ENCODE measurements around the gene MX1. TPM values are rescaled to one million over a fixed set of nuclear protein-coding genes. Genes with fewer than 3 reads are reported as not detected.
"Not testable (repeated sequence)": the region's sequence is repeated elsewhere in the genome, so short reads cannot be mapped to it uniquely, and the experiment has no call there.

The MX1 gene
- total RNA-seq, 2 experiments from 2014 or later = 609 to 666 TPM

- DNase-seq; H3K27me3 Mint-ChIP-seq; ATAC-seq (ENCODE audit: low read depth); H3K4me3 Mint-ChIP-seq: not testable (repeated sequence)
- H3K9me3 Mint-ChIP-seq = peaks cover 27% of the 10 kb centered on the region
- H3K27ac Mint-ChIP-seq = peak overlapping the region; percentile 37
- peaks cover 36% of the 10 kb centered on the region for H3K4me1 Mint-ChIP-seq
- H3K36me3 Mint-ChIP-seq = peaks cover 33% of the 10 kb centered on the region
- POLR2A ChIA-PET = interaction anchor here (0.6 to 3.3 kb wide), 6 partner anchors 9 to 270 kb away, joined by 3 to 32 read pairs (median 4); partner anchors contain the start of gene MX1
Observed at GRCh38 chr21:41417505-41417904, 8.5 kb upstream of the MX1 start.

- Mint-ChIP-seq H3K4me1 (peaks cover 41% of the 10 kb centered on the region), H3K27ac (peak overlapping the region; percentile 98), H3K36me3 (peaks cover 27% of the 10 kb centered on the region), H3K4me3 (no peak overlapping the region), H3K27me3 (no peaks in the 10 kb centered on the region), H3K9me3 (peaks cover 21% of the 10 kb centered on the region)
- no peak for ATAC-seq (ENCODE audit: low read depth)
- no peak for DNase-seq
- POLR2A ChIA-PET = interaction anchor here (0.7 to 3.3 kb wide), 8 partner anchors 8 to 57 kb away, joined by 3 to 33 read pairs (median 4); partner anchors contain the start of genes MX1 and MX2
Observed at GRCh38 chr21:41418393-41418792, 7.6 kb upstream of the MX1 start.

GRCh38 chr21:41418956-41419680 lies 6.9 kb upstream of the MX1 start:
- POLR2A ChIA-PET = interaction anchor here (0.9 to 3.3 kb wide), 7 partner anchors 7 to 60 kb away, joined by 3 to 33 read pairs (median 4); partner anchors contain the start of genes MX1 and MX2
- DNase-seq = no peak
- H3K27ac Mint-ChIP-seq = peak overlapping the region; percentile 98
- peaks cover 22% of the 10 kb centered on the region for H3K36me3 Mint-ChIP-seq
- peak overlapping the region; percentile 93 for H3K4me3 Mint-ChIP-seq
- ATAC-seq (ENCODE audit: low read depth) = no peak
- no peaks in the 10 kb centered on the region for H3K27me3 Mint-ChIP-seq
- H3K4me1 Mint-ChIP-seq = peaks cover 44% of the 10 kb centered on the region
- peaks cover 16% of the 10 kb centered on the region for H3K9me3 Mint-ChIP-seq

- ATAC-seq (ENCODE audit: low read depth) (peak; percentile 84), DNase-seq (peak; percentile 77)
- Mint-ChIP-seq H3K9me3 (peaks cover 10% of the 10 kb centered on the region), H3K4me1 (peaks cover 53% of the 10 kb centered on the region), H3K27ac (peak overlapping the region; percentile 98), H3K36me3 (peaks cover 18% of the 10 kb centered on the region), H3K4me3 (peak overlapping the region; percentile 93), H3K27me3 (no peaks in the 10 kb centered on the region)
- POLR2A ChIA-PET = interaction anchor here (1.4 to 3.3 kb wide), 3 partner anchors 51 to 61 kb away, joined by 4 to 33 read pairs (median 32); partner anchors contain the start of gene MX2
Observed at GRCh38 chr21:41419921-41420862, 5.8 kb upstream of the MX1 start.

DNA sequence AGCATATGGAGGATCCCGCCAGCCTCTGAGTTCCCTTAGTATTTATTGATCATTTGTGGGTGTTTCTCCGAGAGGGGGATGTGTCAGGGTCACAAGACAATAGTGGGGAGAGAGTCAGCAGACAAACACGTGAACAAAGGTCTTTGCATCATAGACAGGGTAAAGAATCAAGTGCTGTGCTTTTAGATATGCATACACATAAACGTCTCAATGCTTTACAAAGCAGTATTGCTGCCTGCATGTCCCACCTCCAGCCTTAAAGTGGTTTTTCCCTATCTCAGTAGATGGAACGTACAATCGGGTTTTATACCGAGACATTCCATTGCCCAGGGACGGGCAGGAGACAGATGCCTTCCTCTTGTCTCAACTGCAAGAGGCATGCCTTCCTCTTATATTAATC lies 5.0 kb upstream of the MX1 start:
- Mint-ChIP-seq H3K4me3 (peak overlapping the region; percentile 93), H3K27ac (peak overlapping the region; percentile 98), H3K4me1 (peaks cover 52% of the 10 kb centered on the region), H3K36me3 (peaks cover 20% of the 10 kb centered on the region)
- DNase-seq; ATAC-seq (ENCODE audit: low read depth); H3K9me3 Mint-ChIP-seq; H3K27me3 Mint-ChIP-seq; POLR2A ChIA-PET: not testable (repeated sequence)

DNA sequence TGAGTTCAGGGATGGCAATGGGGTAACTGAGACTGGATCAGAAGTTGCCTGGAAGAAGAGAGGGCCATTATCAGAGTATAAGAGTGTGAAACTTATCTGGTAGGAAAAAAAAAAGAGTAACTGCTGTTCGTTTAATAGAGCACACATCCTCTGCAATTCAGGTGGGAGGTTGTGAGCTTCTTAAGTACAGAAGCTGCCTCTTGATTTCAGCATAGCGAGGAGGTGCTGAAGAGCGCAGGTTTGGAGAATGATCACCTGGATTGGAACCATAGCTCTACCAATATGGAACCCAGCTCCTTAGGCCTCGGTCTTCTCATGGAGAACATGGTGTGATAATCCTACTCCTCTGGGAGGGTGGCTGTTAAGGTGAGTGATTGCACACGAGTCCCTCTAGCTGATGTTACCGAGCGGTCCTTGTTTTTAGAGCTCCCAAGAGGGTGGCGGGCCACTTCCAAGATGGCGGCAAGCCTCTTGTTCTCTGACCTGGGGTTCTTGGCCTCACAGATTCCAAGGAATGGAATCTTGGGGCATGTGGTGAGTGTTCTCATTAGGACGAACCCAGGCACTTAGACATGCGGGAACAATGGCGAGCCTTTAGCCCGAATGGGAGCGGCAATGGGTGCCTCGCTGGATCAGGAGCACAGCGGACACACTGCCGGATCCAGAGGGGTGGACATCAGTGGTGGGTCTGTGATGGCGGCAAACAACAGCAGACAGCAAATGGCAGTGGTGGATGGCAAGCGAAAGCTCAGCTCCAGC lies 3.3 kb upstream of the MX1 start:
- peak overlapping the region; percentile 22 for H3K4me3 Mint-ChIP-seq
- peak overlapping the region; percentile 98 for H3K27ac Mint-ChIP-seq
- H3K9me3 Mint-ChIP-seq = peaks cover 3% of the 10 kb centered on the region
- POLR2A ChIA-PET = interaction anchor here (1.3 to 7.4 kb wide), 5 partner anchors 9 to 140 kb away, joined by 3 to 233 read pairs (median 4); partner anchors contain the start of gene MX2
- ATAC-seq (ENCODE audit: low read depth) = no peak
- peaks cover 54% of the 10 kb centered on the region for H3K4me1 Mint-ChIP-seq
- no peaks in the 10 kb centered on the region for H3K27me3 Mint-ChIP-seq
- no peak for DNase-seq
- peaks cover 27% of the 10 kb centered on the region for H3K36me3 Mint-ChIP-seq

DNA sequence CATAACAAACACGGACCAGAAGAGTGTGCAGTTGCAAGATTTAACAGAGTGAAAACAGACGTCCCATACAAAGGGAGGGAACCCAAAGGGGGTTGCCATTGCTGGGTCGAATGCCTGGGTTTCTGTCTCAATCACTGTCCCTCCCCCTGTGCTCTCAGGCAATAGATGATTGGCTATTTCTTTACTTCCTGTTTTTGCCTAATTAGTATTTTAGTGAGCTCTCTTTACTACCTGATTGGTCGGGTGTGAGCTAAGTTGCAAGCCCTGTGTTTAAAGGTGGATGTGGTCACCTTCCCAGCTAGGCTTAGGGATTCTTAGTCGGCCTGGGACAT lies 2.8 kb upstream of the MX1 start:
- ATAC-seq (ENCODE audit: low read depth); H3K9me3 Mint-ChIP-seq; DNase-seq; H3K27me3 Mint-ChIP-seq: not testable (repeated sequence)
- POLR2A ChIA-PET = interaction anchor here (1.3 to 7.4 kb wide), 5 partner anchors 9 to 140 kb away, joined by 3 to 233 read pairs (median 4); partner anchors contain the start of gene MX2
- H3K36me3 Mint-ChIP-seq = peaks cover 32% of the 10 kb centered on the region
- H3K4me1 Mint-ChIP-seq = peaks cover 59% of the 10 kb centered on the region
- peak overlapping the region; percentile 98 for H3K27ac Mint-ChIP-seq
- peak overlapping the region; percentile 24 for H3K4me3 Mint-ChIP-seq

- Mint-ChIP-seq H3K9me3 (no peaks in the 10 kb centered on the region), H3K36me3 (peaks cover 45% of the 10 kb centered on the region), H3K4me3 (peak overlapping the region; percentile 97), H3K4me1 (peaks cover 67% of the 10 kb centered on the region), H3K27me3 (no peaks in the 10 kb centered on the region), H3K27ac (peak overlapping the region; percentile 98)
- no peak for ATAC-seq (ENCODE audit: low read depth)
- POLR2A ChIA-PET = interaction anchor here (0.6 to 7.4 kb wide), 22 partner anchors 8 to 477 kb away, joined by 3 to 233 read pairs (median 7); partner anchors contain the start of genes MX2 and PRDM15
- DNase-seq = no peak
Observed at GRCh38 chr21:41425588-41425953, 468 bp upstream of the MX1 start.

- DNase-seq = peak; percentile 56
- peak overlapping the region; percentile 97 for H3K4me3 Mint-ChIP-seq
- peaks cover 67% of the 10 kb centered on the region for H3K4me1 Mint-ChIP-seq
- H3K27me3 Mint-ChIP-seq = no peaks in the 10 kb centered on the region
- H3K36me3 Mint-ChIP-seq = peaks cover 55% of the 10 kb centered on the region
- ATAC-seq (ENCODE audit: low read depth) = peak; percentile 3
- H3K9me3 Mint-ChIP-seq = no peaks in the 10 kb centered on the region
- peak overlapping the region; percentile 98 for H3K27ac Mint-ChIP-seq
- POLR2A ChIA-PET = interaction anchor here (0.7 to 7.4 kb wide), 14 partner anchors 9 to 452 kb away, joined by 3 to 233 read pairs (median 11); partner anchors contain the start of genes MX2 and PRDM15
Observed at GRCh38 chr21:41426676-41427404, 801 bp downstream of the MX1 start.

- no peak for DNase-seq
- H3K4me1 Mint-ChIP-seq = peaks cover 66% of the 10 kb centered on the region
- no peaks in the 10 kb centered on the region for H3K9me3 Mint-ChIP-seq
- peak overlapping the region; percentile 97 for H3K4me3 Mint-ChIP-seq
- H3K27ac Mint-ChIP-seq = peak overlapping the region; percentile 98
- peaks cover 58% of the 10 kb centered on the region for H3K36me3 Mint-ChIP-seq
- POLR2A ChIA-PET = interaction anchor here (0.7 to 7.4 kb wide), 7 partner anchors 10 to 67 kb away, joined by 3 to 233 read pairs (median 15); partner anchors contain the start of gene MX2
- no peak for ATAC-seq (ENCODE audit: low read depth)
- H3K27me3 Mint-ChIP-seq = no peaks in the 10 kb centered on the region
Observed at GRCh38 chr21:41427556-41427955, 1.5 kb downstream of the MX1 start.

DNA sequence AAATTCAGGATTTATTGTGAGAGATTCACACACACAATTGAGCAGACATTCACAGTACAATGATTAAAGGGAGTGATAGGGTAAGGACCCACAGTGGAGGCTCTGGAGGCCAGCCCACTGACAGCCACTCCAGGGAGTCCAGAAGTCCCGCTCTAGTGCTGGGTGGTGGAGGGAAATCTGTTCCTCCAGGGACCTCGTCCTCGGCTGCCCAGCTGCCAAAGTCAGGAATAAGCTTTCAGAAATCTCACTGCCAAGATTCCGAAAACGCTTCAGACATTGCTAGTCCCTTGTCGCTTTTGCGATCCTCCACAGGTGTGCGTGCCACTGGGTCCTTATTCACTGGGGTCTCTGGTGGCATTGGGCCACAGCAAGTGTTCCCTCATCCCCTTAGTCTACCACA lies 2.3 kb downstream of the MX1 start:
- Mint-ChIP-seq H3K27me3 (no peaks in the 10 kb centered on the region), H3K4me3 (peak overlapping the region; percentile 97), H3K27ac (peak overlapping the region; percentile 98), H3K36me3 (peaks cover 64% of the 10 kb centered on the region), H3K4me1 (peaks cover 65% of the 10 kb centered on the region), H3K9me3 (no peaks in the 10 kb centered on the region)
- POLR2A ChIA-PET = interaction anchor here (1.9 to 7.4 kb wide), 4 partner anchors 10 to 68 kb away, joined by 10 to 233 read pairs (median 83); partner anchors contain the start of gene MX2
- ATAC-seq (ENCODE audit: low read depth) (no peak), DNase-seq (peak; percentile 23)

- no peaks in the 10 kb centered on the region for H3K27me3 Mint-ChIP-seq
Observed at GRCh38 chr21:41428847-41429246, 2.8 kb downstream of the MX1 start.

More at GRCh38 chr21:41428847-41429246, 2.8 kb downstream of the MX1 start:
- Mint-ChIP-seq H3K36me3 (peaks cover 68% of the 10 kb centered on the region), H3K9me3 (no peaks in the 10 kb centered on the region), H3K27ac (peak overlapping the region; percentile 98), H3K4me3 (peak overlapping the region; percentile 97), H3K4me1 (peaks cover 64% of the 10 kb centered on the region)
- DNase-seq (peak; percentile 16), ATAC-seq (ENCODE audit: low read depth) (no peak)
- POLR2A ChIA-PET = interaction anchor here (1.4 to 7.4 kb wide), 4 partner anchors 10 to 145 kb away, joined by 3 to 233 read pairs (median 14); partner anchors contain the start of gene MX2

Measured in activated naive CD8-positive, alpha-beta T cell treated with anti-CD3 and anti-CD28 coated beads, Interleukin-2, amount 10 ng/mL, durations not matched to agents 7 days and 5 days (primary cell).